IMR-90 (cell line): ENCODE measurements around the gene FADS1. TPM values are rescaled to one million over a fixed set of nuclear protein-coding genes. Genes with fewer than 3 reads are reported as not detected.

ENCODE experiments used
- ATAC-seq: fragments of 200-7000 bp; cut with Tn5 transposase; 2 replicates; pipeline ENCODE4 v1.9.1; 2020; ENCODE audit warnings: low read depth, mild to moderate bottlenecking, moderate library complexity
- BruUV-seq: library from RNA; stranded (reverse); fragments of 400-500 nt; replicated peaks from 2 replicates; lab custom pipeline; 2021; lab: Mats Ljungman, UMichigan
- CTCF ChIA-PET: fragments of 300-600 bp; formaldehyde crosslinking; extraction: SDS; loops from one replicate; lab custom pipeline; 2021; ENCODE audit warnings: antibody characterized with exemption; lab: Yijun Ruan, JAX
- POLR2A ChIA-PET: fragments of 300-600 bp; sonication (Branson Sonifier 250); formaldehyde crosslinking; loops from one replicate; lab custom pipeline; 2022; ENCODE audit warnings: antibody characterized with exemption; ENCODE audit not compliant: unreplicated experiment; lab: Charles Lee
- DNase-seq: peaks from one replicate; pipeline ENCODE4 v3.0.0; 2013
- H2AFZ ChIP-seq: replicated peaks from 2 replicates; pipeline ENCODE3; 2013; ENCODE audit warnings: low read length, mild to moderate bottlenecking; ENCODE audit not compliant: poor library complexity
- H2AK5ac ChIP-seq: 2 replicates; pipeline ENCODE4 v1.6.1; 2013; ENCODE audit warnings: low read depth, low read length, inconsistent platforms
- H2AK9ac ChIP-seq: replicated peaks from 2 replicates; pipeline ENCODE3; 2013; ENCODE audit warnings: mild to moderate bottlenecking, low read depth, low read length, moderate library complexity; ENCODE audit not compliant: poor library complexity
- H2BK120ac ChIP-seq: 2 replicates; pipeline ENCODE4 v1.6.1; 2013; ENCODE audit warnings: low read depth, low read length, inconsistent platforms
- H2BK15ac ChIP-seq: 3 replicates; pipeline ENCODE4 v1.6.1; 2013; ENCODE audit warnings: low read depth, low read length, inconsistent platforms
- H2BK20ac ChIP-seq: 2 replicates; pipeline ENCODE4 v1.6.1; 2013; ENCODE audit warnings: low read depth, mild to moderate bottlenecking, inconsistent platforms, low read length, moderate library complexity
- H2BK5ac ChIP-seq: 2 replicates; pipeline ENCODE4 v1.6.1; 2013; ENCODE audit warnings: mild to moderate bottlenecking, low read depth, low read length, inconsistent platforms; ENCODE audit not compliant: poor library complexity, severe bottlenecking
- H3K14ac ChIP-seq: replicated peaks from 2 replicates; pipeline ENCODE4 v1.6.1; 2013; ENCODE audit warnings: low read depth, low read length, inconsistent platforms
- H3K18ac ChIP-seq: 2 replicates; pipeline ENCODE4 v1.6.1; 2013; ENCODE audit warnings: low read depth, low read length, control low read depth
- H3K23ac ChIP-seq: 2 replicates; pipeline ENCODE4 v1.6.1; 2013; ENCODE audit warnings: low read depth, low read length, inconsistent platforms
- H3K27ac ChIP-seq: 2 replicates; pipeline ENCODE4 v1.5.1; 2013; ENCODE audit warnings: mild to moderate bottlenecking, control low read depth, low read length; ENCODE audit not compliant: insufficient read depth
- H3K27me3 ChIP-seq: 2 replicates; pipeline ENCODE4 v1.6.1; 2013; ENCODE audit warnings: low read length; ENCODE audit not compliant: control insufficient read depth, insufficient read depth
- H3K36me3 ChIP-seq: 2 replicates; pipeline ENCODE4 v1.6.1; 2013; ENCODE audit warnings: low read length, mixed read lengths; ENCODE audit not compliant: control insufficient read depth, insufficient read depth
- H3K4ac ChIP-seq: 2 replicates; pipeline ENCODE4 v1.6.1; 2013; ENCODE audit warnings: low read depth, low read length, inconsistent platforms
- H3K4me1 ChIP-seq: 2 replicates; pipeline ENCODE4 v1.6.1; 2013; ENCODE audit warnings: low read length, mixed read lengths; ENCODE audit not compliant: control insufficient read depth, insufficient read depth
- H3K4me2 ChIP-seq: 2 replicates; pipeline ENCODE4 v1.6.1; 2013; ENCODE audit warnings: low read depth, mild to moderate bottlenecking, control low read depth, low read length, moderate library complexity
- H3K4me3 ChIP-seq: 2 replicates; pipeline ENCODE4 v1.5.1; 2013; ENCODE audit warnings: low read depth, mild to moderate bottlenecking, control low read depth, low read length, moderate library complexity; ENCODE audit not compliant: insufficient read depth
- H3K56ac ChIP-seq: 2 replicates; pipeline ENCODE4 v1.6.1; 2013; ENCODE audit warnings: low read length, inconsistent platforms; ENCODE audit not compliant: insufficient read depth; ENCODE audit errors: extremely low read depth
- H3K79me1 ChIP-seq, 2 experiments: 2 replicates each; pipeline ENCODE4 v1.6.1; 2013; ENCODE audit warnings: low read length in 2 of 2, inconsistent platforms in 1 of 2, low read depth in 1 of 2
- H3K9ac ChIP-seq: 2 replicates; pipeline ENCODE4 v1.6.1; 2013; ENCODE audit warnings: low read depth, low read length, control low read depth
- H3K9me1 ChIP-seq: 2 replicates; pipeline ENCODE4 v1.6.1; 2013; ENCODE audit warnings: low read length, inconsistent platforms; ENCODE audit not compliant: insufficient read depth
- H3K9me3 ChIP-seq: 2 replicates; pipeline ENCODE4 v1.6.1; 2013; ENCODE audit warnings: low read length; ENCODE audit not compliant: control insufficient read depth, insufficient read depth
- H4K20me1 ChIP-seq: 2 replicates; pipeline ENCODE4 v1.6.1; 2013; ENCODE audit warnings: low read length, inconsistent platforms; ENCODE audit not compliant: insufficient read depth
- H4K5ac ChIP-seq: 2 replicates; pipeline ENCODE4 v1.6.1; 2013; ENCODE audit warnings: mild to moderate bottlenecking, low read depth, low read length, control low read depth
- H4K8ac ChIP-seq, 2 experiments: 2 replicates each; pipeline ENCODE4 v1.6.1; 2013; ENCODE audit warnings: low read depth in 2 of 2, low read length in 2 of 2, control low read depth in 1 of 2, inconsistent platforms in 1 of 2
- H4K91ac ChIP-seq: 2 replicates; pipeline ENCODE4 v1.6.1; 2013; ENCODE audit warnings: low read depth, low read length, inconsistent platforms; ENCODE audit not compliant: insufficient read depth
- MAZ ChIP-seq: IDR thresholded peaks from 2 replicates; pipeline ENCODE4 v1.6.1; 2012; ENCODE audit warnings: low read depth, mild to moderate bottlenecking, low read length, improper control_type of control experiment, moderate library complexity, borderline replicate concordance
- MXI1 ChIP-seq: IDR thresholded peaks from 2 replicates; pipeline ENCODE4 v1.6.1; 2012; ENCODE audit warnings: low read depth, mild to moderate bottlenecking, low read length, moderate library complexity, borderline replicate concordance
- POLR2A ChIP-seq: IDR thresholded peaks from 2 replicates; pipeline ENCODE4 v1.6.1; 2012; ENCODE audit warnings: mild to moderate bottlenecking, low read depth, low read length
- RAD21 ChIP-seq: IDR thresholded peaks from 2 replicates; pipeline ENCODE4 v1.6.1; 2012; ENCODE audit warnings: low read length, improper control_type of control experiment
- SMC3 ChIP-seq: fragments of 150-350 bp; IDR thresholded peaks from 2 replicates; pipeline ENCODE4 v1.6.1; 2016; ENCODE audit warnings: low read depth, mild to moderate bottlenecking, antibody characterized with exemption, low read length, moderate library complexity
- USF2 ChIP-seq: fragments of 150-350 bp; IDR thresholded peaks from 2 replicates; pipeline ENCODE4 v1.6.1; 2017; ENCODE audit warnings: mild to moderate bottlenecking, antibody characterized with exemption, low read length, low read depth
- WGBS, 2 experiments: methylation state at CpG; one replicate each; pipeline versions ENCODE4 v1.1.5 to v1.1.7; 2013; ENCODE audit warnings: missing lambda C conversion rate in 2 of 2; ENCODE audit not compliant: insufficient read length in 1 of 2; ENCODE audit errors: extremely low coverage in 2 of 2; 5-methylcytosine and 5-hydroxymethylcytosine counted together
- dilution Hi-C: fragments of 300-500 bp; cut with HindIII; formaldehyde crosslinking; loops from one replicate; pipeline ENCODE4 v1.14.3; 2018; ENCODE audit warnings: low sequenced_read_pairs; ENCODE audit not compliant: unreplicated experiment
- in situ Hi-C: fragments of 300-500 bp; cut with MboI; formaldehyde crosslinking; loops from 3 replicates; pipeline ENCODE4 v1.14.3; 2019; ENCODE audit warnings: low sequenced_read_pairs, inconsistent platforms, mixed read lengths
- intact Hi-C: fragments of 100-400 bp; cut with micrococcal nuclease; formaldehyde crosslinking; loops from 2 replicates; pipeline ENCODE4 v1.10.0; 2022
- polyA plus RNA-seq, 3 experiments: library from polyadenylated mRNA; depleted of rRNA; stranded (reverse); fragments of >200 nt; gene quantifications; 2 replicates each; pipeline ENCODE4 v1.2.3, GENCODE V29; 2012; ENCODE audit warnings: low replicate concordance in 1 of 3
- total RNA-seq: library from RNA; depleted of rRNA; stranded (reverse); fragments of >200 nt; gene quantifications from 2 replicates; pipeline ENCODE4 v1.2.3, GENCODE V29; 2012
- TF ChIP-seq, protein P1 (sequence below): conservative IDR thresholded peaks from 2 replicates; pipeline ENCODE4 v1.5.1; 2012; ENCODE audit warnings: mild to moderate bottlenecking, low read depth, low read length, improper control_type of control experiment

The FADS1 gene
- total and polyA plus RNA-seq, 2 of the 4 experiments (the other 2 are of a cell fraction): 16.3 to 18.4 TPM

DNA sequence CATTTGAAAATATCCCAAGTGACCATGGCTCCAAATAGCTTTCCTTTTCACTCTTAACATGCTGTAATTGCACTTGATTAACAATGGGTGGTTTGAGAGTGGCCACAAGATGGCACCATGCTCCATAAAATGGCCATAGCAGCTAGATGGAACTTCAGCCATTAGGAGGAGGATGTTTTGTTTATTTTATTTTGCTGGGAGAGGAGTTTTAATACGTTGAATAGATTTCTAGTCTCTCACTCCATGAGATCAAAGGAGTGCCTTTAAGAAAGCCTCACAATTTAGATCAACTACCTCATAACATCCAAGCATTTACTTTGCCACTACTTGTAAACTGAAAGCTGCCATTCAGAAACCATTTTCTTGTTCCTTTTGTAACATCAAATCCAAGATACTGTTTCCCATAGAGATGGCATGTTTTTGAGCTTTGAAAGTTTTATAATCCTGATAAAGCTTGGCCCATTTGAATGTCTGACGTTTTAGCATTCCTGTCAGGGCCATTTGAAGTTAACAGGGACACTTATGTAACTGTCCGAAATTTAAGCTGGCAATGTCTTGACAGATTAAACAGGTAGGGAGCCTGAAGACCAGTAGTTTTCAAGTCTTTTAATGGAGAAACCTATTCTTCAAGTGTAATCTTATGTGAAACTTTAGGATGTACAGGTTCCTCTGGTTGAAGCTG is 19.4 kb downstream of the FADS1 start:
- Histone ChIP-seq H3K4me1 (peaks cover 6% of the 10 kb centered on the region), H3K4me3 (no peak overlapping the region), H2BK20ac (no peak overlapping the region), H3K9me3 (no peaks in the 10 kb centered on the region), H4K91ac (no peak overlapping the region), H2BK5ac (peak overlapping the region; percentile 7), H3K27ac (no peak overlapping the region), H2AK5ac (no peak overlapping the region), H3K23ac (no peak overlapping the region), H3K27me3 (no peaks in the 10 kb centered on the region), H3K79me1 (peaks cover 21 to 55% of the 10 kb centered on the region in 2 experiments), H3K56ac (no peak overlapping the region), H3K4ac (no peak overlapping the region), H2BK15ac (no peak overlapping the region), H3K14ac (no peak overlapping the region), H3K36me3 (peaks cover 11% of the 10 kb centered on the region), H2BK120ac (no peak overlapping the region), H4K5ac (no peak overlapping the region), H4K20me1 (peaks cover 6% of the 10 kb centered on the region), H3K9ac (no peak overlapping the region; the same call in 1 of the 2 replicates), H2AFZ (no peak overlapping the region), H2AK9ac (no peak overlapping the region), H3K4me2 (peak overlapping the region; percentile 39; the same call in 1 of the 2 replicates), H3K18ac (no peak overlapping the region), H3K9me1 (peaks cover 7% of the 10 kb centered on the region), H4K8ac (no peak overlapping the region)
- TF ChIP-seq POLR2A (no peak), MXI1 (no peak), USF2 (no peak), SMC3 (peak; percentile 86), MAZ (no peak), RAD21 (peak; percentile 94)
- TF ChIP-seq, protein P1, sequence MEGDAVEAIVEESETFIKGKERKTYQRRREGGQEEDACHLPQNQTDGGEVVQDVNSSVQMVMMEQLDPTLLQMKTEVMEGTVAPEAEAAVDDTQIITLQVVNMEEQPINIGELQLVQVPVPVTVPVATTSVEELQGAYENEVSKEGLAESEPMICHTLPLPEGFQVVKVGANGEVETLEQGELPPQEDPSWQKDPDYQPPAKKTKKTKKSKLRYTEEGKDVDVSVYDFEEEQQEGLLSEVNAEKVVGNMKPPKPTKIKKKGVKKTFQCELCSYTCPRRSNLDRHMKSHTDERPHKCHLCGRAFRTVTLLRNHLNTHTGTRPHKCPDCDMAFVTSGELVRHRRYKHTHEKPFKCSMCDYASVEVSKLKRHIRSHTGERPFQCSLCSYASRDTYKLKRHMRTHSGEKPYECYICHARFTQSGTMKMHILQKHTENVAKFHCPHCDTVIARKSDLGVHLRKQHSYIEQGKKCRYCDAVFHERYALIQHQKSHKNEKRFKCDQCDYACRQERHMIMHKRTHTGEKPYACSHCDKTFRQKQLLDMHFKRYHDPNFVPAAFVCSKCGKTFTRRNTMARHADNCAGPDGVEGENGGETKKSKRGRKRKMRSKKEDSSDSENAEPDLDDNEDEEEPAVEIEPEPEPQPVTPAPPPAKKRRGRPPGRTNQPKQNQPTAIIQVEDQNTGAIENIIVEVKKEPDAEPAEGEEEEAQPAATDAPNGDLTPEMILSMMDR: peak; percentile 96
- in situ Hi-C loops (loop anchor here (5.0 to 10.0 kb wide), 2 partner anchors 155 to 307 kb away; partner anchors contain the start of gene BEST1), dilution Hi-C loops (no loop called here), intact Hi-C loops (loop anchor here (1.0 to 2.0 kb wide), 8 partner anchors 29 to 581 kb away; partner anchors contain the start of genes FADS3 and FTH1)
- ChIA-PET CTCF (interaction anchor here (0.6 to 3.6 kb wide), 19 partner anchors 10 to 310 kb away, joined by 3 to 27 read pairs (median 4); partner anchors contain the start of gene FADS1), POLR2A (interaction anchor here (0.5 to 1.1 kb wide), 2 partner anchors 18 to 72 kb away, joined by 4 read pairs; no protein-coding TSS in a partner anchor)
- peak; percentile 58 for ATAC-seq
- BruUV-seq: no TSS peak
- peak; percentile 88 for DNase-seq
- 40% methylated on average over 1 of the region's 3 CpGs; no CpG with 5 or more reads in 1 of the 2 experiments for WGBS, 2 experiments
